ES-I3 (cell line): ENCODE data around the gene GALNT16.

Experiments used
- H3K36me3 ChIP-seq: 2 replicates; pipeline ENCODE4 v1.6.1; 2013; ENCODE audit warnings: mild to moderate bottlenecking, low read length, control low read depth, moderate library complexity; ENCODE audit not compliant: insufficient read depth
- H3K4me1 ChIP-seq: 2 replicates; pipeline ENCODE4 v1.6.1; 2013; ENCODE audit warnings: mild to moderate bottlenecking, control low read depth, low read length; ENCODE audit not compliant: insufficient read depth
- H3K9ac ChIP-seq: 2 replicates; pipeline ENCODE4 v1.6.1; 2013; ENCODE audit warnings: low read depth, mild to moderate bottlenecking, low read length, moderate library complexity
- H3K9me3 ChIP-seq: 2 replicates; pipeline ENCODE4 v1.6.1; 2013; ENCODE audit warnings: mild to moderate bottlenecking, low read length, moderate library complexity; ENCODE audit not compliant: control insufficient read depth, insufficient read depth

Gene GALNT16

GRCh38 chr14:69356903-69357543 lies 97.1 kb downstream of the GALNT16 start:
- H3K4me1 ChIP-seq, result 0 out of 2 replicates have a peak, but pooled peaks cover 7% of the 10 kb centered on the region
- H3K9ac ChIP-seq, result no peak overlapping the region
- H3K36me3 ChIP-seq, result no peaks in the 10 kb centered on the region
- no peaks in the 10 kb centered on the region for H3K9me3 ChIP-seq

- H3K36me3 ChIP-seq, result no peaks in the 10 kb centered on the region
- H3K4me1 ChIP-seq, result 0 out of 2 replicates have a peak, but pooled peaks cover 7% of the 10 kb centered on the region
Observed at GRCh38 chr14:69357544-69358200, 97.7 kb downstream of the GALNT16 start.

GRCh38 chr14:69358233-69358963 lies 98.4 kb downstream of the GALNT16 start:
- no peak overlapping the region for H3K9ac ChIP-seq
- 0 out of 2 replicates have a peak, but pooled peaks cover 7% of the 10 kb centered on the region for H3K4me1 ChIP-seq
- H3K9me3 ChIP-seq, result no peaks in the 10 kb centered on the region
- no peaks in the 10 kb centered on the region for H3K36me3 ChIP-seq

More at GRCh38 chr14:69357544-69358200, 97.7 kb downstream of the GALNT16 start:
- Histone ChIP-seq H3K9ac (no peak overlapping the region), H3K9me3 (no peaks in the 10 kb centered on the region)

GRCh38 chr14:69358966-69359365 lies 99.0 kb downstream of the GALNT16 start:
- no peaks in the 10 kb centered on the region for H3K36me3 ChIP-seq
- H3K9me3 ChIP-seq, result no peaks in the 10 kb centered on the region
- H3K4me1 ChIP-seq, result 0 out of 2 replicates have a peak, but pooled peaks cover 7% of the 10 kb centered on the region
- H3K9ac ChIP-seq, result no peak overlapping the region

GRCh38 chr14:69360438-69361108 lies 100.6 kb downstream of the GALNT16 start:
- Histone ChIP-seq H3K9ac (no peak overlapping the region), H3K9me3 (no peaks in the 10 kb centered on the region), H3K36me3 (no peaks in the 10 kb centered on the region), H3K4me1 (no peaks in the 10 kb centered on the region)

GRCh38 chr14:69363055-69363454 lies 103.1 kb downstream of the GALNT16 start:
- H3K9ac ChIP-seq, result no peak overlapping the region
- no peaks in the 10 kb centered on the region for H3K4me1 ChIP-seq
- H3K36me3 ChIP-seq, result no peaks in the 10 kb centered on the region; the same call in 1 of the 2 replicates
- H3K9me3 ChIP-seq, result no peaks in the 10 kb centered on the region

- Histone ChIP-seq H3K36me3 (no peaks in the 10 kb centered on the region; the same call in 1 of the 2 replicates), H3K9me3 (no peaks in the 10 kb centered on the region), H3K4me1 (no peaks in the 10 kb centered on the region), H3K9ac (no peak overlapping the region)
Observed at GRCh38 chr14:69363964-69364363, 104.0 kb downstream of the GALNT16 start.

- no peak overlapping the region for H3K9ac ChIP-seq
- H3K9me3 ChIP-seq, result no peaks in the 10 kb centered on the region
- H3K36me3 ChIP-seq, result no peaks in the 10 kb centered on the region; the same call in 1 of the 2 replicates
- H3K4me1 ChIP-seq, result no peaks in the 10 kb centered on the region
Observed at GRCh38 chr14:69364378-69364777, 104.4 kb downstream of the GALNT16 start.

GRCh38 chr14:69366069-69366468 lies 106.1 kb downstream of the GALNT16 start:
- H3K36me3 ChIP-seq, result no peaks in the 10 kb centered on the region; the same call in 1 of the 2 replicates
- no peaks in the 10 kb centered on the region for H3K4me1 ChIP-seq
- H3K9ac ChIP-seq, result no peak overlapping the region
- H3K9me3 ChIP-seq, result no peaks in the 10 kb centered on the region

GRCh38 chr14:69366761-69367160 lies 106.8 kb downstream of the GALNT16 start:
- Histone ChIP-seq H3K36me3 (no peaks in the 10 kb centered on the region; the same call in 1 of the 2 replicates), H3K9ac (no peak overlapping the region), H3K9me3 (no peaks in the 10 kb centered on the region), H3K4me1 (no peaks in the 10 kb centered on the region)

- Histone ChIP-seq H3K36me3 (no peaks in the 10 kb centered on the region; the same call in 1 of the 2 replicates), H3K9ac (no peak overlapping the region), H3K4me1 (no peaks in the 10 kb centered on the region), H3K9me3 (no peaks in the 10 kb centered on the region)
Observed at GRCh38 chr14:69368381-69368780, 108.4 kb downstream of the GALNT16 start.

- H3K9me3 ChIP-seq, result no peaks in the 10 kb centered on the region
- no peaks in the 10 kb centered on the region; the same call in 1 of the 2 replicates for H3K36me3 ChIP-seq
- no peaks in the 10 kb centered on the region for H3K4me1 ChIP-seq
- no peak overlapping the region for H3K9ac ChIP-seq
Observed at GRCh38 chr14:69370061-69370460, 110.1 kb downstream of the GALNT16 start.

- Histone ChIP-seq H3K36me3 (peaks cover 8% of the 10 kb centered on the region), H3K9me3 (no peaks in the 10 kb centered on the region), H3K4me1 (no peaks in the 10 kb centered on the region), H3K9ac (no peak overlapping the region)
Observed at GRCh38 chr14:69372146-69372545, 112.2 kb downstream of the GALNT16 start.

GRCh38 chr14:69373104-69373503 lies 113.1 kb downstream of the GALNT16 start:
- Histone ChIP-seq H3K4me1 (no peaks in the 10 kb centered on the region), H3K9ac (no peak overlapping the region), H3K36me3 (peaks cover 12% of the 10 kb centered on the region), H3K9me3 (no peaks in the 10 kb centered on the region)
